Dedifferentiated amniotic fluid mesenchymal stem cell (primary cell): ENCODE results near the gene UBA3.

Experiments
- DNase-seq: peaks from one replicate; pipeline ENCODE4 v3.0.0-alpha.2; 2016; ENCODE audit errors: extremely low spot score

Gene UBA3

DNA sequence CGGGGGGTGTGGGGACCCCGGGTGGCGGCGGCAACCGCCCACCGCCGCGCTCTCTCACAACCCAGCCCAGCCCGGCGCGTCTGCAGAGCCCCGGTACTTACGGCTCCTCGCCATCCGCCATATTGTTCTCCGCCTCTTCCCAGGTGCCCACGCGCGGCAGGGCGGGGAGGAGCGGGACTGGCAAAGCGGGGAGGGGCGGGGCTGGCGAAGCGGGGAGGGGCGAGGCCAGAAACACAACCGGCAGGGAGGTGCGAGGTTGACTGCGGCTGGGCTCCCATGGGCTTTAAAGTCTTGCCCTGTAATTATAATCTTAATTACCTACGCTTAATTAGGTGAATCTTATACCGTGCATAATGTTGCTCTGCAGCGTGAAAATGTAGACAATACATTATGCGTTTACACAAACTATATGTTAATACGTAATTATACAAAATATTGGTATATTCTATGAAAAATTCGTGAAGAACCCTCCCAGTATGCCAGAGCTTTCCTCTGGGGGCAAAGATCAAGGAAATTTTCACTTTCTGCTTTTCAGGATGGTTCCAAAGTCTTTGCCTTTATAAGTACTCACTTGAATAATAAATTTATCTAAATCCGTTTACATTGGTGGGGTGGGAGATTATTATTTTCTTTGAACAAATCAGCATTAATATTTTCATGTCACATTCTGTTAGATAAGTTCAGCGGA, at the start of gene UBA3:
Gene UBA3 (minus strand): TSS at position 133 of the 688 bp plus-strand sequence. CDS start 12 bp downstream, at position 121.
- DNase-seq = peak; percentile 83

DNA sequence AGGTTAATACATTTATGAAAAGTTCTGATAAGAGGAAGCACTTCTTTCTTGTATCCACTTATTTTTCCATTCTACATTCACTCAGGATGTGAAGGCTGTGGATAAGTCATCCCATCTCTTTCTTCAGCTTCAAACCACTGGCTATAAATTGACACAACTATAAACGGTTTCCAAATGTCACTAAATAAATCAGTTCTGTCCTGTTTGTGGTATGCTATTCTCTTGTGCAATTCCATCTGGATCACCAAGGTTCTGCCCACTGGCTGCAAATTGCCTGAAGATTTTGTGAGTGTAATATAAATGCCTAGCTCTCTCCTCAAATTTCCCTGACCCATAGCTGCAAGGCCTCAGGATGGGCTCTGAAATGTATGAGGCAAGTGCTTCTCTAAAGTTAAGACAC, 49.4 kb upstream of the UBA3 start:
- DNase-seq = no peak

- no peak for DNase-seq
Measured at GRCh38 chr3:69128509-69128908, 48.3 kb upstream of the UBA3 start.

DNA sequence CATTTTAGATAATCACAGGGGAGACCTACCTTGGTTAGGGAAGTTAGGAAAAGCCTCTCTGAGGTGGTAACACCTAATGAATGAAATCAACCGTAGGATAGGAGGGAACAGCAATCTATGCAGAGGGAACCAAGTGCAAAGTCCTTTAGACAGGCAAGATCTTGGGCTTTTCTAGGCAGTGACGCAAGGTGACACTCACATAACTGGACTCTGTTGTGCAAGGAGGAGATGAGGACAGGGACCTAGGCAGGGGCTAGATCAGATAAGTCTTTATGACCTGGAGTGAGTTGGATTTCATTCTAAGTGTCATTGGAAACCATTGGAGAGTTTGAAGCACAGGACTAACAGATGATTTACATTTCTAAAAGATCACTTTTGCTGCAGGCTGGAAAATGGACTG, 46.8 kb upstream of the UBA3 start:
- no peak for DNase-seq

- no peak for DNase-seq
Measured at GRCh38 chr3:69126216-69126615, 46.1 kb upstream of the UBA3 start.

GRCh38 chr3:69122403-69122802, 42.2 kb upstream of the UBA3 start, which contains the start of gene LMOD3:
Gene LMOD3 (minus strand): TSS chr3:69122595. CDS start chr3:69122386, 209 bp downstream.
- DNase-seq = no peak

DNA sequence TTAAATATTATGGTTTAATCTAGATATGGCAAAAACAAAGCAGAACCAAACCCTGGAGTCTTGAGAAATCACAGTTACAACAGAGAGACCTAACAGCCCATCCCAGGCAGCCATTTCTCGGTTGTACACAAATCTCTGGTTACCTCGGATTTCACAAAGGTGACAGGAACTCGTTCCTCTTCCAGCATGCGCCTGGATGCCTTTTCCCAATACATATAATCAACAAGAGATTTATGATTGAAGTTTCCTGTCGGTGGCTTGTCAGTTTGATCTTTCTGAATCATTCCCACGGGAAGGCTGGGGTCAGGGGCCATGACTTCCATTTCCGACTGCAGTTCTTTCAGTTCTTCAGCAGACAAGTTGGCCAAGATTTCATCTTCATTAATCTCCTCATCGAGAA, 41.8 kb upstream of the UBA3 start:
- DNase-seq = no peak

DNA sequence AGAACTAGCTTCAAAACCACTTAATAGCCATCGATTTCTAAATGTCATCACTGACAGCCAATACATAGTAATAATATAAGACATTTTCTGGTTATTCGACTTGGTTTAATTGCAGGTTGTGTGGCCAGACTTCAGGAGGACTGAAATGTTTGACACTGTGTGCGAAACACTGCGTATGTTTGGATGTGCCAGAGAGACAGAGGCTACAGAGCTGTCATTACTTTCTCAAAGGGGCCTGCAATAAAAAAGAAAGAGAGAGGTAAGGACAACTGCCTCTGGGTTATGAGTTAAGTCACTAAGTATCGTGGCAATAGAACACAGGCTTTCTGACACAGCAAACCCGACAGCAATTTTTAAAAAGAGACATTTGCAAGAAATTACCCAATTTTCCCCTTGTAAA, 41.3 kb upstream of the UBA3 start:
- DNase-seq = no peak

DNA sequence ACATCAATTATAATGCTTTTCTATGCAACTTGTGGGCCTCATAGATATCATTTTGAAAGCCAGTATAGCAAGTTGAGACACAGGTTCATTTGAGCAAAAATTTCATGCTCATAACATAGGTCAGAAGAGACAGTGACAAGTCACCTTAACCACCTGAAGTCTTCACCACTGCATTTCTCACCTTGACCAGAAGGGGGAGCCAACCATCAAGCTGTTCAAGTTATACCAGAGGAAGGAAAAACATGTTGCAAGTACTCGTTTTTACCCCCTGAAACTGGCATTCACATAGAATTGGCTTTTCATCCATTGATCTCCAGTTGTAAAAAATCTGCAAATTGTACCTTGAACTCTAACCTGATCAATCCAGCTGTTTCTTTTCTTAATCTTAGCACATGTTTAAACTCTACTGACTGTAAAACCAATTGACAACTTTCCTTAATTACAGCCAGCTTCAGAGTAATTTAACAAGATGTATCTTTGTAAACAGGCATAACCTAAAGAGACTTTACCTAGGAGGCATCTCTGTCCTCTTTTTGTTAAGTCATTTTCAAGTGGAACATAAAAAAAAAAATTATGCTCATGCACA, 40.8 kb upstream of the UBA3 start:
- DNase-seq = peak; percentile 62

DNA sequence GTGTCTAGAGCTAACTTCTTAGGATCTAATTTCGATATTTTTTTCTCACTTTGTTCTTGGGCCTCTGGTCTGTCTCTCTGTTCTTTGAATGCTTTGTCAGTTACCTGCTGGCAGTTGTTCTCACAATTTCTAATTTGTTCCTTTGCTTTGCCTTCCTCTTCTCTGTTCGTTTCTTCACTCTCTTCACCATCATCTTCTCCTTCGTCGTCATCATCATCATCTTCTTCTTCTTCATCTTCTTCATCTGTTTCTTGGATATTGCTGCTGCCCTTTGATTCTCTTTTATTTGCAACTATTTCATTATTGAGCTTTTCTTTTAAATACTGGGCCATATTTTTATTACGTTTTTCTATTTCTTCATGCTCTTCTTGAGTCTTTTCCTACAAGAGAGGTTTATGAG, 39.5 kb upstream of the UBA3 start:
- DNase-seq = no peak

GRCh38 chr3:69119138-69119537, 39.0 kb upstream of the UBA3 start:
- no peak for DNase-seq

- DNase-seq = no peak
Measured at GRCh38 chr3:69118555-69118954, 38.4 kb upstream of the UBA3 start.

DNA sequence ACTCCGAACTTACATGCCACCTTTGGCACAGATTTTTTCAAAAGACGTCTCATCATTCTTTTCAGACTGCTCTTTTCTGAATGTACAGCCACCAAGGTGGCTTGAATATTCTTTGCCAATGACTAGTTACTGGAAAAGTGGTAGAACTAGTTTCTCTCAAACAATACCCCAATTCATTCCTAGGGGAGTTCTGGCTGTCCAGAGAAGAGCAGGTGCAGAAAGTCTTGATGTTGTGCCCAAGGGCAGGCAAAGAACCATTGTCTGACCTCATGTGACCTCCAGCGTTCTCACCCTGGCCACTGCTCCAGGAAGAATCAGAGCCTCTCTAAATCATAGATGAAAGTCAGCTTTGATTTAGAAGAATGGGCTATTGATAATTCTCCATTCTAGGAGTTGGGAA, 36.7 kb upstream of the UBA3 start:
- DNase-seq = no peak

- DNase-seq = no peak
Measured at GRCh38 chr3:69116162-69116561, 36.0 kb upstream of the UBA3 start.

- no peak for DNase-seq
Measured at GRCh38 chr3:69115731-69116130, 35.6 kb upstream of the UBA3 start.

DNA sequence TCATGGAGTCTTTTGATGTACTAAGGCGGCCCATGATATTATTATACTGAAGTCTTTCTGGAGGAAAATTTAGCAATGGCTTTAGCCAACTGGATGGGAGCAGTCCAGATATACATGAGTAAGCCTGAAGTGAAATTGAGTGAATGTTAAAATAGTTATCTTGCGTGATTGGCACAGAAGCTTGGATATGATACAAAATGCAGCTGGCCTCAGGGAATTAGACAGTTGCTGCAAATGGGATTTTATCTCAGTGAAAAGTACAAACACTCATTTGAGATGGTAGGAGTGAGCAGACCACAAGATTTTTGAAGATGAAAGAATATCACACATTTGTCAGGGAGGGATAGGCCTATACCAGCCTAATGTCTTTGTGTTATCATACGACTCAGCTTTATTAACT, 33.4 kb upstream of the UBA3 start:
- no peak for DNase-seq

- DNase-seq = no peak
Measured at GRCh38 chr3:69110941-69111546, 30.9 kb upstream of the UBA3 start.

- DNase-seq = no peak
Measured at GRCh38 chr3:69108811-69109210, 28.6 kb upstream of the UBA3 start.

- no peak for DNase-seq
Measured at GRCh38 chr3:69107841-69108240, 27.7 kb upstream of the UBA3 start.

GRCh38 chr3:69105320-69105719, 25.2 kb upstream of the UBA3 start:
- no peak for DNase-seq

- DNase-seq = no peak
Measured at GRCh38 chr3:69104586-69104985, 24.4 kb upstream of the UBA3 start.

- DNase-seq = no peak
Measured at GRCh38 chr3:69103123-69103522, 23.0 kb upstream of the UBA3 start.

DNA sequence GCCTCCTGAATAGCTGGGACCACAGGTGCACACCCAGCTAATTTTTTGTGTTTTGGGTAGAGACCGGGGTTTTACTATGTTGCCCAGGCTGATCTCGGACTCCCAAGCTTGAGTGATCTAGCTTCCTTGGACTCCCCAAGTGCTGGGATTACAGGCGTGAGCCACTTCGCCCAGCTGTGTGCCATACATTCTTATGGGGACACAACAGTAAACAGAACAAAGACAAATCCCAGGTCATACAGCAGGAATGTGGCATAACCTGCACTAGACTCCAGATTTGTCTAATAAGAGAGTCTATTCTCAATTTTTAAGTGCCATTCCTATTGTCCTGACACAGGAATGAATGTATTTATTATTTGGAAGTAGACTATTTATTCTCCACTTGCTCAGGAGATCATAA, 22.2 kb upstream of the UBA3 start:
- no peak for DNase-seq
